H9 (cell line): ENCODE results near the gene RAB25. TPM values are rescaled to one million over a fixed set of nuclear protein-coding genes. Genes with fewer than 3 reads are reported as not detected.

Source experiments
- DNase-seq: peaks from one replicate; pipeline ENCODE4 v3.0.0-alpha.2; 2017
- H2AFZ ChIP-seq: one replicate; pipeline ENCODE4 v1.6.1; 2013; ENCODE audit warnings: mild to moderate bottlenecking, low read length, control low read depth, moderate library complexity
- H2AK5ac ChIP-seq: 2 replicates; pipeline ENCODE4 v1.6.1; 2013; ENCODE audit warnings: low read length, control low read depth, mixed read lengths; ENCODE audit not compliant: insufficient read length
- H2BK120ac ChIP-seq: one replicate; pipeline ENCODE4 v1.6.1; 2013; ENCODE audit warnings: low read depth, mild to moderate bottlenecking, low read length, control low read depth, inconsistent platforms; ENCODE audit not compliant: poor library complexity, severe bottlenecking
- H2BK12ac ChIP-seq: 2 replicates; pipeline ENCODE4 v1.6.1; 2013; ENCODE audit warnings: low read length, control low read depth, mixed read lengths, low read depth; ENCODE audit not compliant: insufficient read length
- H2BK15ac ChIP-seq: 2 replicates; pipeline ENCODE4 v1.6.1; 2013; ENCODE audit warnings: low read depth, low read length, control low read depth
- H2BK20ac ChIP-seq: one replicate; pipeline ENCODE4 v1.6.1; 2013; ENCODE audit warnings: low read depth, mild to moderate bottlenecking, low read length, control low read depth, inconsistent platforms; ENCODE audit not compliant: poor library complexity, severe bottlenecking
- H2BK5ac ChIP-seq: 2 replicates; pipeline ENCODE4 v1.6.1; 2013; ENCODE audit warnings: low read length, control low read depth, mixed read lengths; ENCODE audit not compliant: insufficient read length
- H3K14ac ChIP-seq: 2 replicates; pipeline ENCODE4 v1.6.1; 2013; ENCODE audit warnings: low read length, control low read depth; ENCODE audit not compliant: insufficient read depth
- H3K18ac ChIP-seq: 2 replicates; pipeline ENCODE4 v1.6.1; 2013; ENCODE audit warnings: low read depth, mild to moderate bottlenecking, mixed read lengths, low read length, control low read depth; ENCODE audit not compliant: insufficient read length
- H3K23ac ChIP-seq: 2 replicates; pipeline ENCODE4 v1.6.1; 2013; ENCODE audit warnings: low read length, control low read depth, mixed read lengths, low read depth; ENCODE audit not compliant: insufficient read length
- H3K23me2 ChIP-seq: 2 replicates; pipeline ENCODE4 v1.6.1; 2013; ENCODE audit warnings: low read depth, mild to moderate bottlenecking, mixed read lengths, low read length, control low read depth; ENCODE audit not compliant: insufficient read length, poor library complexity, severe bottlenecking
- H3K27ac ChIP-seq: 2 replicates; pipeline ENCODE4 v1.5.1; 2013; ENCODE audit warnings: low read length, control low read depth, mixed read lengths, low read depth; ENCODE audit not compliant: insufficient read length
- H3K27me3 ChIP-seq: 2 replicates; pipeline ENCODE4 v1.6.1; 2013; ENCODE audit warnings: low read length, control low read depth, inconsistent platforms; ENCODE audit not compliant: insufficient read depth
- H3K4ac ChIP-seq: 2 replicates; pipeline ENCODE4 v1.6.1; 2013; ENCODE audit warnings: low read depth, mild to moderate bottlenecking, control low read depth, inconsistent platforms, low read length, moderate library complexity
- H3K4me1 ChIP-seq: 2 replicates; pipeline ENCODE4 v1.6.1; 2013; ENCODE audit warnings: low read length, control low read depth, inconsistent platforms; ENCODE audit not compliant: insufficient read depth
- H3K4me2 ChIP-seq: 2 replicates; pipeline ENCODE4 v1.6.1; 2013; ENCODE audit warnings: low read length, control low read depth, mixed read lengths; ENCODE audit not compliant: insufficient read length, insufficient read depth
- H3K56ac ChIP-seq: 2 replicates; pipeline ENCODE4 v1.6.1; 2013; ENCODE audit warnings: low read depth, mild to moderate bottlenecking, mixed read lengths, low read length, control low read depth; ENCODE audit not compliant: insufficient read length
- H3K79me1 ChIP-seq: 2 replicates; pipeline ENCODE4 v1.6.1; 2013; ENCODE audit warnings: low read depth, mild to moderate bottlenecking, moderate library complexity, low read length, control low read depth, inconsistent platforms; ENCODE audit not compliant: insufficient read depth, poor library complexity, severe bottlenecking
- H3K79me2 ChIP-seq: 2 replicates; pipeline ENCODE4 v1.6.1; 2013; ENCODE audit warnings: low read length, control low read depth, inconsistent platforms; ENCODE audit not compliant: insufficient read depth
- H3K9ac ChIP-seq: 2 replicates; pipeline ENCODE4 v1.6.1; 2013; ENCODE audit warnings: low read length, control low read depth, mixed read lengths; ENCODE audit not compliant: insufficient read length; ENCODE audit errors: extremely low read depth
- H3K9me3 ChIP-seq: one replicate; pipeline ENCODE4 v1.6.1; 2013; ENCODE audit warnings: low read depth, low read length, inconsistent platforms; ENCODE audit not compliant: control insufficient read depth
- H3T11ph ChIP-seq: one replicate; pipeline ENCODE4 v1.6.1; 2013; ENCODE audit warnings: mild to moderate bottlenecking, low read length, control low read depth, inconsistent platforms
- H4K20me1 ChIP-seq: one replicate; pipeline ENCODE4 v1.6.1; 2013; ENCODE audit not compliant: control insufficient read depth, insufficient read length, insufficient read depth
- H4K5ac ChIP-seq: 2 replicates; pipeline ENCODE4 v1.6.1; 2013; ENCODE audit warnings: low read depth, mild to moderate bottlenecking, mixed read lengths, low read length, control low read depth; ENCODE audit not compliant: insufficient read length
- H4K8ac ChIP-seq: replicated peaks from 2 replicates; pipeline ENCODE4 v1.6.1; 2013; ENCODE audit warnings: low read length, control low read depth, mixed read lengths, low read depth; ENCODE audit not compliant: insufficient read length
- H4K91ac ChIP-seq: 2 replicates; pipeline ENCODE4 v1.6.1; 2013; ENCODE audit warnings: low read depth, mild to moderate bottlenecking, moderate library complexity, mixed read lengths, low read length, control low read depth; ENCODE audit not compliant: insufficient read length
- H3K27ac Mint-ChIP-seq, 3 experiments: 2 replicates in 2 of 3; 3 replicates in 1 of 3; pipeline ENCODE4 v1.8.0; 2020 to 2021; ENCODE audit warnings: mixed read lengths in 3 of 3, mild to moderate bottlenecking in 1 of 3, moderate library complexity in 1 of 3
- H3K27me3 Mint-ChIP-seq: 2 replicates; pipeline ENCODE4 v1.8.0; 2021; ENCODE audit warnings: low read depth, mild to moderate bottlenecking, moderate library complexity, mixed read lengths
- H3K36me3 Mint-ChIP-seq, 3 experiments: 2 replicates in 2 of 3; 3 replicates in 1 of 3; pipeline ENCODE4 v1.8.0; 2020 to 2021; ENCODE audit warnings: low read depth in 3 of 3, mixed read lengths in 3 of 3; ENCODE audit not compliant: insufficient read depth in 1 of 3
- H3K4me1 Mint-ChIP-seq, 2 experiments: 2 replicates each; pipeline ENCODE4 v1.8.0; 2020; ENCODE audit warnings: mixed read lengths in 2 of 2
- H3K4me3 Mint-ChIP-seq, 2 experiments: 2 replicates in 1 of 2; 3 replicates in 1 of 2; pipeline ENCODE4 v1.8.0; 2020 to 2021; ENCODE audit warnings: mild to moderate bottlenecking in 2 of 2, mixed read lengths in 2 of 2, moderate library complexity in 1 of 2
- H3K9me3 Mint-ChIP-seq, 2 experiments: 2 replicates in 1 of 2; 3 replicates in 1 of 2; pipeline ENCODE4 v1.8.0; 2020; ENCODE audit warnings: mild to moderate bottlenecking in 2 of 2, mixed read lengths in 2 of 2, moderate library complexity in 1 of 2
- CTCF ChIP-seq: fragments of 200-600 bp; sonication (generic); conservative IDR thresholded peaks from 3 replicates; pipeline ENCODE4 v1.8.0; 2021; ENCODE audit warnings: antibody characterized with exemption, mild to moderate bottlenecking
- WGBS: extraction: QIAGEN DNeasy Blood & Tissue Kit; methylation state at CpG from one replicate; pipeline ENCODE4 v1.1.7; 2013; ENCODE audit warnings: missing lambda C conversion rate, low lambda C conversion rate, mixed read lengths; ENCODE audit not compliant: insufficient read length; ENCODE audit errors: extremely low coverage; 5-methylcytosine and 5-hydroxymethylcytosine counted together
- total RNA-seq: library from RNA; stranded (reverse); gene quantifications from 2 replicates; pipeline ENCODE4 v1.2.1, GENCODE V29; 2021

The RAB25 gene
- total RNA-seq, 1 experiment from 2014 or later: 43.1 TPM

- TF ChIP-seq CTCF: no peak
- no peak overlapping the region for H2AK5ac ChIP-seq
- WGBS: no CpG with 5 or more reads among the region's 3 CpGs
- peaks cover 48 to 68% of the 10 kb centered on the region in 2 experiments for H3K4me1 Mint-ChIP-seq
- H2BK120ac ChIP-seq: no peak overlapping the region
- peaks cover 11% of the 10 kb centered on the region; the same call in 1 of the 2 replicates for H3K4me1 ChIP-seq
- H3K23ac ChIP-seq: no peak overlapping the region
- no peak overlapping the region for H3K9ac ChIP-seq
- no peaks in the 10 kb centered on the region for H4K20me1 ChIP-seq
- H3K9me3 ChIP-seq: no peaks in the 10 kb centered on the region
- no peak overlapping the region for H4K91ac ChIP-seq
- no peak overlapping the region for H2BK5ac ChIP-seq
- no peaks in the 10 kb centered on the region for H3K27me3 ChIP-seq
- H3K18ac ChIP-seq: no peak overlapping the region
- no peak overlapping the region for H3K56ac ChIP-seq
- H3K27me3 Mint-ChIP-seq: no peaks in the 10 kb centered on the region
- peaks cover 4 to 39% (median 35%) of the 10 kb centered on the region in 3 experiments; a peak in 6 of 7 replicates for H3K36me3 Mint-ChIP-seq
- no peak overlapping the region for H4K8ac ChIP-seq
- H3K9me3 Mint-ChIP-seq: no peaks in the 10 kb centered on the region
- H3K27ac ChIP-seq: no peak overlapping the region
- no peak overlapping the region for H3K4me3 Mint-ChIP-seq
- H2BK15ac ChIP-seq: no peak overlapping the region
- no peaks in the 10 kb centered on the region; the same call in 1 of the 2 replicates for H3K79me2 ChIP-seq
- H3K79me1 ChIP-seq: no peaks in the 10 kb centered on the region
- no peak overlapping the region for H3K4me2 ChIP-seq
- H3K27ac Mint-ChIP-seq: peak overlapping the region in 2 of 3 experiments; percentile 64 to 79; a peak in 4 of 7 replicates
- no peak overlapping the region for H2BK20ac ChIP-seq
- H3K23me2 ChIP-seq: no peaks in the 10 kb centered on the region
- H3K4ac ChIP-seq: no peak overlapping the region
- H3K14ac ChIP-seq: no peak overlapping the region
- DNase-seq: no peak
- no peak overlapping the region for H4K5ac ChIP-seq
- H2AFZ ChIP-seq: no peak overlapping the region
- no peak overlapping the region for H2BK12ac ChIP-seq
- H3T11ph ChIP-seq: no peak overlapping the region
Measured at GRCh38 chr1:156069490-156070455, 8.8 kb downstream of the RAB25 start.
